A549 (cell line): ENCODE measurements around the gene ZC3HAV1. TPM values are rescaled to one million over a fixed set of nuclear protein-coding genes. Genes with fewer than 3 reads are reported as not detected.

Source experiments
- ATAC-seq, 2 experiments: fragments of 200-7000 bp in 1 of 2; fragments of >200 bp in 1 of 2; cut with Nextera tagmentation in 1 of 2; cut with Tn5 transposase in 1 of 2; 3 replicates each; pipeline versions ENCODE4 v1.8.0 to v1.9.1; 2018 to 2020; ENCODE audit warnings: mild to moderate bottlenecking in 1 of 2, moderate library complexity in 1 of 2
- CTCF ChIA-PET: fragments of 300-600 bp; sonication (Branson Sonifier 250); formaldehyde crosslinking; extraction: SDS; loops from one replicate; lab custom pipeline; 2021; ENCODE audit warnings: antibody characterized with exemption, inconsistent platforms; lab: Yijun Ruan, JAX
- POLR2A ChIA-PET: fragments of 350-600 bp; formaldehyde crosslinking; extraction: SDS; loops from one replicate; lab custom pipeline; 2021; ENCODE audit warnings: antibody characterized with exemption, inconsistent platforms; lab: Yijun Ruan, JAX
- DNase-seq, 2 experiments: peaks; one replicate each; pipeline versions ENCODE4 v3.0.0 to v3.0.0-alpha.2; 2011 to 2016; ENCODE audit warnings: low read depth in 1 of 2, low spot score in 1 of 2
- FAIRE-seq: peaks from 2 replicates; lab custom pipeline; 2011; peaks lifted over from hg19 to GRCh38; lab: Jason Lieb, UNC
- H3K27ac ChIP-seq, 2 experiments: fragments of >200 bp; sonication (Bioruptor Twin); formaldehyde crosslinking; 3 replicates each; pipeline ENCODE4 v1.5.1; 2016 to 2017
- H3K4me1 ChIP-seq: fragments of >200 bp; sonication (Bioruptor Twin); formaldehyde crosslinking; 3 replicates; pipeline ENCODE4 v1.6.1; 2016
- H3K4me2 ChIP-seq: fragments of >200 bp; sonication (Bioruptor Twin); formaldehyde crosslinking; 3 replicates; pipeline ENCODE4 v1.6.1; 2016
- H3K4me3 ChIP-seq: fragments of >200 bp; sonication (Bioruptor Twin); formaldehyde crosslinking; 3 replicates; pipeline ENCODE4 v1.5.1; 2016
- H3K9me3 ChIP-seq: fragments of >200 bp; sonication (Bioruptor Twin); formaldehyde crosslinking; 3 replicates; pipeline ENCODE4 v1.6.1; 2016
- CTCF ChIP-seq: fragments of >200 bp; sonication (Bioruptor Twin); formaldehyde crosslinking; IDR thresholded peaks from 3 replicates; pipeline ENCODE4 v1.5.1; 2016
- EHF ChIP-seq: fragments of 250-450 bp; sonication (Bioruptor Pico); IDR thresholded peaks from 2 replicates; pipeline ENCODE4 v1.5.0; 2020; ENCODE audit warnings: mild to moderate bottlenecking
- EHMT2 ChIP-seq: fragments of 200-600 bp; sonication (generic); IDR thresholded peaks from 2 replicates; pipeline ENCODE4 v1.6.1; 2016; ENCODE audit warnings: antibody characterized with exemption, low read depth, mild to moderate bottlenecking, moderate library complexity
- GATA3 ChIP-seq: IDR thresholded peaks from 2 replicates; pipeline ENCODE4 v1.6.1; 2012; ENCODE audit warnings: borderline replicate concordance
- HDAC2 ChIP-seq: fragments of 200-600 bp; sonication (generic); IDR thresholded peaks from 2 replicates; pipeline ENCODE4 v1.6.1; 2016
- HES2 ChIP-seq: fragments of >200 bp; sonication (Bioruptor Twin); formaldehyde crosslinking; IDR thresholded peaks from 2 replicates; pipeline ENCODE4 v1.6.1; 2016
- HMGXB4 ChIP-seq: fragments of 250-450 bp; sonication (Bioruptor Pico); IDR thresholded peaks from 2 replicates; pipeline ENCODE4 v1.5.0; 2021; ENCODE audit warnings: mild to moderate bottlenecking, moderate library complexity, borderline replicate concordance
- HOXB5 ChIP-seq: fragments of 250-450 bp; sonication (Bioruptor Pico); IDR thresholded peaks from 2 replicates; pipeline ENCODE4 v1.5.0; 2020; ENCODE audit warnings: mild to moderate bottlenecking, moderate library complexity
- JUN ChIP-seq, 2 experiments: fragments of >200 bp; sonication (Bioruptor Twin); formaldehyde crosslinking; IDR thresholded peaks; 2 replicates in 1 of 2; 3 replicates in 1 of 2; pipeline ENCODE4 v1.6.1; 2016 to 2017
- KDM5A ChIP-seq: fragments of 200-600 bp; sonication (generic); IDR thresholded peaks from 2 replicates; pipeline ENCODE4 v1.6.1; 2016; ENCODE audit warnings: antibody characterized with exemption, mild to moderate bottlenecking
- MAX ChIP-seq: IDR thresholded peaks from 2 replicates; pipeline ENCODE4 v1.6.1; 2012
- PHF8 ChIP-seq: fragments of 200-600 bp; sonication (generic); IDR thresholded peaks from 2 replicates; pipeline ENCODE4 v1.6.1; 2016; ENCODE audit warnings: low read depth, mild to moderate bottlenecking, antibody characterized with exemption, moderate library complexity, borderline replicate concordance
- POLR2A ChIP-seq: IDR thresholded peaks from 2 replicates; pipeline ENCODE4 v1.6.1; 2012; ENCODE audit warnings: mild to moderate bottlenecking, low read length
- RAD21 ChIP-seq, 2 experiments: fragments of >200 bp in 1 of 2; sonication (Bioruptor Twin) in 1 of 2; formaldehyde crosslinking in 1 of 2; IDR thresholded peaks in 1 of 2; conservative IDR thresholded peaks in 1 of 2; 2 replicates in 1 of 2; 3 replicates in 1 of 2; pipeline ENCODE4 v1.6.1; 2012 to 2018; ENCODE audit warnings: inconsistent platforms in 1 of 2
- WGBS: methylation state at CpG from one replicate; pipeline ENCODE4 v1.1.6; 2017; ENCODE audit errors: missing lambda C conversion rate; 5-methylcytosine and 5-hydroxymethylcytosine counted together
- polyA plus RNA-seq, 4 experiments: library from polyadenylated mRNA; depleted of rRNA in 3 of 4; stranded (reverse); fragments of >200 nt; fragmentation: RNase III in 1 of 4; extraction: RNeasy Plus Mini Kit Qiagen cat#74134 plus additional on column Dnase treatment in 1 of 4; gene quantifications; 2 replicates in 3 of 4; 3 replicates in 1 of 4; pipeline ENCODE4 v1.2.3, GENCODE V29; 2011 to 2017
- TF ChIP-seq, protein P1 (sequence below): fragments of >200 bp; sonication (Bioruptor Twin); formaldehyde crosslinking; IDR thresholded peaks from 3 replicates; pipeline ENCODE4 v1.6.1; 2016

The ZC3HAV1 gene
- polyA plus RNA-seq, 2 of the 4 experiments (the other 2 are of a cell fraction): 22.2 to 32.1 TPM

DNA sequence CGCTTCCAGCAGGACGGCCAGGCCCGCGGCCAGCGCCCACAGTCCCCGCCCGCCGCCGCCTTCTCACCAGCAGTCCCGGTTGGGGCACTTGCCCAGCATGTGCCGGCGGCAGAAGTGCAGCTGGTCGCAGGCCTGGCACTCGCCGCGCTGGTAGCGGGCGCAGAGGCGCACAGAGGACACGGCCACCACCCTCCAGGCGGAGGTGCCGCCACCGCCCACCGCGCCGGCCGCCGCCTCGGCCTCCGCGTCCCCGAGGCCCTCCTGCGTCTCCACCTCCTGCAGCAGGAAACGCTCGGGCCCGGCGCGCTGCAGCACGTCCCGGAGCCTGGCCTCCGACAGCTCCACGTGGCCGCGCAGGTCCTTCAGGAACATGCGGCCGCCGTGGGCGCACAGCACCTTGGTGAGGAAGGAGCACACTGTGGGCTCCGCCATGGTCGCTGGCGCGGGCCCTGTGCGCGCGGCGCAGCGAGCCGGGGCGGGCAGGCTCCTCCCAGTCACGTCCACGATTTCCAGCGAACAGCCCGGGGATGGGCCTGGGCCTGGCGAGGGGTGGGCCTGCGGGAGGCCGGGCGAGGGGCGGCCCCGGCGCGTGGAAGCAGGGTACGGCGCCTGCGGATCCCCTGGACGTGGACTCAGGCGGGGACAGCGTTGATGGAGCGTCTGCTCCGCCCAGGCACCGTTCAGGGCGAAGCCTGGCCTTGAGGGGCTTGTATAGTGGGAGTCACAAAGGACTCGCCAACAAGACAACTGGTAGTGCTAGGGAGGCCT lies 73.8 kb downstream of the ZC3HAV1 start, which contains the start of gene ZC3HAV1L:
Gene ZC3HAV1L (minus strand): TSS at position 457 of the 768 bp plus-strand sequence. CDS start 25 bp downstream, at position 432.
- ATAC-seq (peak; percentile 95 to 97), FAIRE-seq (no peak), DNase-seq (peak; percentile 84 to 90)
- peak within 1 kb of the TSS; percentile 94 to 98 for H3K27ac ChIP-seq
- peak within 1 kb of the TSS; percentile 77 for H3K4me3 ChIP-seq
- 2% methylated on average over 18 of the region's 82 CpGs for WGBS
- peak; percentile 84 for TF ChIP-seq MAX
- no peak for TF ChIP-seq EHMT2
- no peak for TF ChIP-seq HOXB5 (CRISPR knock-in tag)
- peak; percentile 70; the same call in 1 of the 2 replicates for TF ChIP-seq HMGXB4 (CRISPR knock-in tag)
- TF ChIP-seq HDAC2: peak; percentile 90; the same call in 1 of the 2 replicates
- TF ChIP-seq PHF8: peak; percentile 98
- peak; percentile 94 for TF ChIP-seq POLR2A
- TF ChIP-seq KDM5A: 0 out of 2 replicates have a peak, but pooled peaks have one; percentile 50
- TF ChIP-seq RAD21 (conservative IDR thresholded peaks at IDR 0.05 in 1 of 2, IDR thresholded peaks at IDR 0.05 in 1 of 2): peak in 1 of 2 experiments; percentile 25; a peak in 1 of 5 replicates
- TF ChIP-seq JUN (IDR thresholded peaks at IDR 0.05): peak; percentile 65 to 90; a peak in 4 of 5 replicates
- TF ChIP-seq EHF (CRISPR knock-in tag): 0 out of 2 replicates have a peak, but pooled peaks have one; percentile 50
- TF ChIP-seq, protein P1, sequence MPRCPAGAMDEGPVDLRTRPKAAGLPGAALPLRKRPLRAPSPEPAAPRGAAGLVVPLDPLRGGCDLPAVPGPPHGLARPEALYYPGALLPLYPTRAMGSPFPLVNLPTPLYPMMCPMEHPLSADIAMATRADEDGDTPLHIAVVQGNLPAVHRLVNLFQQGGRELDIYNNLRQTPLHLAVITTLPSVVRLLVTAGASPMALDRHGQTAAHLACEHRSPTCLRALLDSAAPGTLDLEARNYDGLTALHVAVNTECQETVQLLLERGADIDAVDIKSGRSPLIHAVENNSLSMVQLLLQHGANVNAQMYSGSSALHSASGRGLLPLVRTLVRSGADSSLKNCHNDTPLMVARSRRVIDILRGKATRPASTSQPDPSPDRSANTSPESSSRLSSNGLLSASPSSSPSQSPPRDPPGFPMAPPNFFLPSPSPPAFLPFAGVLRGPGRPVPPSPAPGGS: peak; percentile 81
- TF ChIP-seq GATA3: no peak
- POLR2A ChIA-PET: no interaction called here
- CTCF ChIA-PET: interaction anchor here (0.6 to 7.3 kb wide), 6 partner anchors 11 to 49 kb away, joined by 3 to 31 read pairs (median 4); no protein-coding TSS in a partner anchor
- peaks cover 11% of the 10 kb centered on the region for H3K4me1 ChIP-seq
- no peaks in the 10 kb centered on the region for H3K9me3 ChIP-seq
- peak within 1 kb of the TSS; percentile 78 for H3K4me2 ChIP-seq

- H3K4me3 ChIP-seq: peak overlapping the region; percentile 77
- ATAC-seq: peak; percentile 79 to 81
- peak overlapping the region; percentile 78 for H3K4me2 ChIP-seq
- POLR2A ChIA-PET: interaction anchor here (0.6 to 0.7 kb wide), 3 partner anchors 10 to 326 kb away, joined by 3 to 4 read pairs (median 4); no protein-coding TSS in a partner anchor
- peak; percentile 58 to 85 for DNase-seq
- TF ChIP-seq CTCF (0 out of 3 replicates have a peak, but pooled peaks have one; percentile 20), HES2 (no peak)
- TF ChIP-seq, all 56 proteins: peak for 1
- CTCF ChIA-PET: interaction anchor here (0.6 to 7.3 kb wide), 9 partner anchors 10 to 149 kb away, joined by 3 to 31 read pairs (median 3); no protein-coding TSS in a partner anchor
- WGBS: 14% methylated on average over 20 of the region's 47 CpGs
- peak overlapping the region; percentile 94 to 98 for H3K27ac ChIP-seq
- no peaks in the 10 kb centered on the region for H3K9me3 ChIP-seq
- H3K4me1 ChIP-seq: peaks cover 11% of the 10 kb centered on the region
- FAIRE-seq: no peak
These were observed 74.5 kb downstream of the ZC3HAV1 start for GRCh38 chr7:139034855-139035585.
